Suprapubic skin (tissue), 4 donors: Measurements from ENCODE around the gene HCFC1. TPM values are rescaled to one million over a fixed set of nuclear protein-coding genes. Genes with fewer than 3 reads are reported as not detected.

ENCODE experiments used
- DNase-seq, 2 donors: peaks; one replicate each; pipeline ENCODE4 v3.0.0-alpha.2; 2019; ENCODE audit warnings: low spot score in 2 of 2
- H3K27ac ChIP-seq: fragments of 200-600 bp; sonication (generic); one replicate; pipeline ENCODE4 v1.5.1; 2019
- H3K27me3 ChIP-seq: fragments of 200-600 bp; sonication (generic); one replicate; pipeline ENCODE4 v1.5.1; 2019
- H3K36me3 ChIP-seq: fragments of 200-600 bp; sonication (generic); one replicate; pipeline ENCODE4 v1.5.1; 2019
- H3K4me1 ChIP-seq: fragments of 200-600 bp; sonication (generic); one replicate; pipeline ENCODE4 v1.5.1; 2019
- H3K4me3 ChIP-seq: fragments of 200-600 bp; sonication (generic); one replicate; pipeline ENCODE4 v1.5.1; 2019; ENCODE audit warnings: mild to moderate bottlenecking
- H3K9me3 ChIP-seq: fragments of 200-600 bp; sonication (generic); one replicate; pipeline ENCODE4 v1.5.1; 2019
- CTCF ChIP-seq, 2 donors: fragments of 200-600 bp in 1 of 2; fragments of 450-650 bp in 1 of 2; sonication (generic) in 1 of 2; IDR thresholded peaks; one replicate each; pipeline ENCODE4 v1.5.1; 2016 to 2019; ENCODE audit warnings: antibody characterized with exemption in 2 of 2, mild to moderate bottlenecking in 1 of 2, moderate library complexity in 1 of 2
- EP300 ChIP-seq: sonication (generic); formaldehyde crosslinking; IDR thresholded peaks from one replicate; pipeline ENCODE4 v1.6.1; 2017; ENCODE audit warnings: antibody characterized with exemption
- POLR2A ChIP-seq, 2 donors: fragments of 450-650 bp; IDR thresholded peaks; one replicate each; pipeline ENCODE4 v1.6.1; 2017; ENCODE audit warnings: antibody characterized with exemption in 2 of 2, mild to moderate bottlenecking in 2 of 2, moderate library complexity in 2 of 2
- POLR2AphosphoS5 ChIP-seq, 3 donors: sonication (generic); formaldehyde crosslinking; IDR thresholded peaks; one replicate each; pipeline ENCODE4 v1.6.1; 2017; ENCODE audit warnings: antibody characterized with exemption in 3 of 3
- WGBS: methylation state at CpG from one replicate; pipeline ENCODE4 v1.1.5; 2018; 5-methylcytosine and 5-hydroxymethylcytosine counted together
- total RNA-seq, 4 donors: library from RNA; depleted of rRNA; stranded (reverse); fragments of >200 nt; gene quantifications; one replicate each; pipeline ENCODE4 v1.1.0, GENCODE V29; 2016

The HCFC1 gene
- total RNA-seq, 4 donors from 2014 or later = 51.9 to 72.2 (median 55.3) TPM

GRCh38 chrX:153901753-153902140, 69.9 kb downstream of the HCFC1 start:
- peaks cover 23% of the 10 kb centered on the region for H3K4me1 ChIP-seq
- no peaks in the 10 kb centered on the region for H3K36me3 ChIP-seq
- TF ChIP-seq POLR2A (IDR thresholded peaks at IDR 0.05) (no peak), EP300 (no peak), POLR2AphosphoS5 (IDR thresholded peaks at IDR 0.05) (no peak), CTCF (IDR thresholded peaks at IDR 0.05) (no peak)
- no peak for DNase-seq
- no peaks in the 10 kb centered on the region for H3K9me3 ChIP-seq
- H3K4me3 ChIP-seq = no peak overlapping the region
- H3K27me3 ChIP-seq = no peaks in the 10 kb centered on the region
- no peak overlapping the region for H3K27ac ChIP-seq
- WGBS = 78% methylated on average over 8 of the region's 8 CpGs

- Histone ChIP-seq H3K27ac (no peak overlapping the region), H3K36me3 (no peaks in the 10 kb centered on the region), H3K4me3 (no peak overlapping the region), H3K27me3 (no peaks in the 10 kb centered on the region), H3K9me3 (no peaks in the 10 kb centered on the region), H3K4me1 (peaks cover 23% of the 10 kb centered on the region)
- no peak for TF ChIP-seq EP300
- no peak for TF ChIP-seq POLR2AphosphoS5 (IDR thresholded peaks at IDR 0.05)
- TF ChIP-seq POLR2A (IDR thresholded peaks at IDR 0.05) = no peak
- TF ChIP-seq CTCF (IDR thresholded peaks at IDR 0.05) = no peak
- DNase-seq = no peak
- WGBS = 47% methylated on average over 26 of the region's 26 CpGs
These were observed 70.5 kb downstream of the HCFC1 start for GRCh38 chrX:153900831-153901752.

GRCh38 chrX:153897899-153898298, 73.7 kb downstream of the HCFC1 start:
- no peak overlapping the region for H3K27ac ChIP-seq
- peaks cover 12% of the 10 kb centered on the region for H3K4me1 ChIP-seq
- no peak for DNase-seq
- H3K27me3 ChIP-seq = no peaks in the 10 kb centered on the region
- no peaks in the 10 kb centered on the region for H3K36me3 ChIP-seq
- no peaks in the 10 kb centered on the region for H3K9me3 ChIP-seq
- TF ChIP-seq EP300 (no peak), POLR2AphosphoS5 (IDR thresholded peaks at IDR 0.05) (no peak), POLR2A (IDR thresholded peaks at IDR 0.05) (no peak), CTCF (IDR thresholded peaks at IDR 0.05) (no peak)
- no peak overlapping the region for H3K4me3 ChIP-seq

Other genes starting within 250 kb of the HCFC1 start
- gene BCAP31, start 247.4 kb downstream of the HCFC1 start, total RNA-seq = 100 to 1,000 TPM; 112 to 170 (median 167) TPM
- gene ABCD1, start 247.0 kb downstream of the HCFC1 start, total RNA-seq = 1 to 10 TPM; 5.9 to 9.4 (median 7.4) TPM
- gene PLXNB3, start 207.6 kb downstream of the HCFC1 start, total RNA-seq = 10 to 100 TPM; 13.5 to 23.9 (median 19.8) TPM
- gene SRPK3, start 190.8 kb downstream of the HCFC1 start, total RNA-seq = 1 to 10 TPM in 2 of 4 donors, under 1 TPM in 2; 0.42 to 3.1 (median 1.2) TPM
- gene IDH3G, start 177.4 kb downstream of the HCFC1 start, total RNA-seq = 100 to 1,000 TPM in 1 of 4 donors, 10 to 100 TPM in 3; 58.1 to 105 (median 93.8) TPM
- gene SSR4, start 177.2 kb downstream of the HCFC1 start, total RNA-seq = 100 to 1,000 TPM in 3 of 4 donors, 10 to 100 TPM in 1; 86.7 to 200 (median 150) TPM
- 1 to 10 TPM; 2.0 to 6.3 (median 3.0) TPM for gene PDZD4, start 141.3 kb downstream of the HCFC1 start, total RNA-seq
- gene L1CAM, start 85.6 kb downstream of the HCFC1 start, total RNA-seq = 10 to 100 TPM in 1 of 4 donors, 1 to 10 TPM in 3; 4.1 to 10.4 (median 8.5) TPM
- 1 to 10 TPM in 3 of 4 donors, under 1 TPM in 1; 0.78 to 2.4 (median 1.5) TPM for gene AVPR2, start 67.1 kb downstream of the HCFC1 start, total RNA-seq
- gene ARHGAP4, start 45.6 kb downstream of the HCFC1 start, total RNA-seq = 10 to 100 TPM in 2 of 4 donors, 1 to 10 TPM in 2; 4.8 to 17.6 (median 9.6) TPM
- gene NAA10, start 36.8 kb downstream of the HCFC1 start, total RNA-seq = 10 to 100 TPM; 58.5 to 97.2 (median 73.0) TPM
- 1 to 10 TPM; 1.7 to 9.9 (median 4.6) TPM for gene RENBP, start 27.2 kb downstream of the HCFC1 start, total RNA-seq
- gene TMEM187, start 936 bp upstream of the HCFC1 start, total RNA-seq = 10 to 100 TPM in 1 of 4 donors, 1 to 10 TPM in 3; 7.8 to 10.7 (median 8.6) TPM
- gene IRAK1, start 48.1 kb upstream of the HCFC1 start, total RNA-seq = 10 to 100 TPM; 51.3 to 61.5 (median 58.3) TPM
- gene MECP2, start 125.9 kb upstream of the HCFC1 start, total RNA-seq = 10 to 100 TPM; 19.7 to 76.0 (median 33.9) TPM
- gene OPN1LW, start 172.4 kb upstream of the HCFC1 start, total RNA-seq = not detected
- not detected for gene OPN1MW, start 210.8 kb upstream of the HCFC1 start, total RNA-seq
- gene OPN1MW2, start 247.9 kb upstream of the HCFC1 start, total RNA-seq = not detected